ENCODE data around the gene MTO1.
A peak's percentile ranks its signal among the peaks of the same experiment; 100 is the strongest.
"Not testable (repeated sequence)": the region's sequence is repeated elsewhere in the genome, so short reads cannot be mapped to it uniquely, and the experiment has no call there.

The MTO1 gene, protein sequence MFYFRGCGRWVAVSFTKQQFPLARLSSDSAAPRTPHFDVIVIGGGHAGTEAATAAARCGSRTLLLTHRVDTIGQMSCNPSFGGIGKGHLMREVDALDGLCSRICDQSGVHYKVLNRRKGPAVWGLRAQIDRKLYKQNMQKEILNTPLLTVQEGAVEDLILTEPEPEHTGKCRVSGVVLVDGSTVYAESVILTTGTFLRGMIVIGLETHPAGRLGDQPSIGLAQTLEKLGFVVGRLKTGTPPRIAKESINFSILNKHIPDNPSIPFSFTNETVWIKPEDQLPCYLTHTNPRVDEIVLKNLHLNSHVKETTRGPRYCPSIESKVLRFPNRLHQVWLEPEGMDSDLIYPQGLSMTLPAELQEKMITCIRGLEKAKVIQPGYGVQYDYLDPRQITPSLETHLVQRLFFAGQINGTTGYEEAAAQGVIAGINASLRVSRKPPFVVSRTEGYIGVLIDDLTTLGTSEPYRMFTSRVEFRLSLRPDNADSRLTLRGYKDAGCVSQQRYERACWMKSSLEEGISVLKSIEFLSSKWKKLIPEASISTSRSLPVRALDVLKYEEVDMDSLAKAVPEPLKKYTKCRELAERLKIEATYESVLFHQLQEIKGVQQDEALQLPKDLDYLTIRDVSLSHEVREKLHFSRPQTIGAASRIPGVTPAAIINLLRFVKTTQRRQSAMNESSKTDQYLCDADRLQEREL

GRCh38 chr6:73461537-73462350 lies at the start of gene MTO1:
Gene MTO1 (plus strand): TSS chr6:73461737. CDS start chr6:73461855, 118 bp downstream.
- DNase-seq, result peak; percentile 73 to 74

DNA sequence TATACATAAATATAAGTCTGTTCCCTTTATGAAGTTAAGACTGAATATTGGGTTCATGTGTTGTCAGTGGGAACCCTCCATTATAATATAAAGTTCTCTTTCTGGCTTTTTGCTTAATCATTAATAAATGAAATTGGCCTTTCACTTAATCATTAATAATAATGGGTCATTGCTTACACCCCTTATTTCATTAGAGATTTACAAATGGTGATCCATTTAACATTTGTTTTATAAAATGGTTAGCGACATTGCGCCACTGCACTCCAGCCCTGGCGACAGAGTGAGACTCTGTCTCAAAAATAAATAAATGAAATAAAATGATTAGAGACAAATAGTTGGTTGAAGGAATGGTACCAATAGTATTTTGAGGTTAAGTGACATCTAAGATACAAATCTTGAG lies 48.4 kb upstream of the MTO1 start:
- DNase-seq, result no peak

DNA sequence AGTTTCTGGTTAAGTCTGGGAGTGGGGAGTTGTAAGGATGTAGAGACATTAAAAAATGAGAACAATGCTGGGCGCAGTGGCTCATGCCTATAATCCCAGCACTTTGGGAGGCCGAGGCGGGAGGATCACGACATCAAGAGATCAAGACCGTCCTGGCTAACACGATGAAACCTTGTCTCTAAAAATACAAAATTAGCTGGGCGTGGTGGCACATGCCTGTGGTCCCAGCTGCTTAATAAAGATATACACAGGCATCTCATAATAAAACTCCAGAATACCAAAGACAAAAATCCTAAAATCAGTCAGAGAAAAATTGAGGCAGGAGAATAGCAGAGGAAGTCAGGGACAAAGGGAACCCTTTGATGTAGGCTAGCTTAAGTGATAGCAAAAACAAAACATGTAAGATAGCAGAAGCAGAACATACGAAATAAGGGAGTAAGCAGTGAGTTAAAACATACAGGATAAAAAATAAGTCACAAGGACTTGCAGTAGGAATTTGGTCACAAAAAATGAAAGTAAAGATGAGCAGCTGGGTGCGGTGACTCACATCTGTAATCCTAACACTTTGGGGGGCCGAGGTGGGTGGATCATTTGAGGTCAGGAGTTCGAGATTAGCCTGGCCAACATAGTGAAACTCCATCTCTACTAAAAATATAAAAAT lies 43.3 kb upstream of the MTO1 start:
- no peak for DNase-seq

GRCh38 chr6:73421534-73421933 lies 40.0 kb upstream of the MTO1 start:
- DNase-seq, result no peak

DNA sequence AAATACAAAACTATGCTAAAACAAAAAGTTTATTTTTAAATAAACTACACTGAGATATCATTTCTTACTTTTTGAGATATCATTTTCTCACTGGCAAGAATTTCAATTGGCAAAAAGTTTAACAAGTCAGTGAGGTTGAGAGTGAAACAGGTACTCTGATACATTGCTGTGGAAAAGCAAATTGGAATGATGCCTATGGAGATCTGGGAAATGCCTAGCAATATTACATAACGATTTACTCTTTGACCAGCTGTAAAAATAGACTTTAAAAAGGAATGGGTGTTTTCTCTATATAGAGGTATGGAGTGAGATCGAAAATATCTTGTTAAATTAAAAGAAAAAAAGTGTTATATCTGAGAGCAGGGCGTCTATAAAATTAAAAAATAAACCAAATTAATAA lies 26.3 kb upstream of the MTO1 start:
- DNase-seq, result no peak

- no peak for DNase-seq
Observed at GRCh38 chr6:73443555-73443954, 18.0 kb upstream of the MTO1 start.

- peak; percentile 21 to 40 for DNase-seq
Observed at GRCh38 chr6:73451223-73452106, 10.1 kb upstream of the MTO1 start.

GRCh38 chr6:73452107-73452461 lies 9.5 kb upstream of the MTO1 start, which contains the start of gene CGAS:
Gene CGAS (minus strand): TSS chr6:73452297. CDS start chr6:73452181, 116 bp downstream.
- peak; percentile 72 to 74 for DNase-seq

DNA sequence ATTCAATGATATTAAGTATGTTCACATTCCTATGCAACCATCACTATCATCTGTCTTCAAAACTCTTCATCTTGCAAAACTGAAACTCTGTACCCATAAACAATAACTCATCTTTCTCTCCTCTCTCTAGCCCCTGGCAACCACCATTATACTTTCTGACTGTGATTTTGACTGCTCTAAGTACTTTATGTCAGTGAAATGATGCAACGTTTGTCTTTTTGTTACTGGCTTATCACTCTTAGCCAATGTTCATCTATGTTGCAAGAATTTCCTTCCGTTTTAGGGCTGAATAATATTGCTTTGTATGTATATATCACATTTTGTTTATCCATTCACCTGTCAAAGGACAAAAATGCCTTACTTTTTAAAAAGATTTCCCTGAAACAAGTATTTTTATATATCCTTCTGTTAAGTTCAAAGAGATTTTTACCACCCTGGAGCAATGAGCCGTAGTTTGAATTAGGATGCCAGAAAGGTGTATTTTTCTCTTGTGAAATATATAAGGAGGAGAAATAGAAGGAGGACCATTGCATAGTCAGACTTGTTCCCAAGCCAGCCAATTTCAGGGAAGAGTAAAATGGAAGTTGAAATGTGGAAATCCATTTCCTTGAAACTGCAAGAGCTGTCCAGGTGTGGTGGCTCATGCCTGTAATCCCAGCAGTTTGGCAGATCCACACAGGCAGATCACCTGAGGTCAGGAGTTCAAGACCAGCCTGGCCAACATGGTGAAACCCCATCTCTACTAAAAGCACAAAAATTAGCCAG lies 5.5 kb upstream of the MTO1 start:
- no peak for DNase-seq

GRCh38 chr6:73459474-73459873 lies 2.1 kb upstream of the MTO1 start:
- DNase-seq, result not testable (repeated sequence)

- DNase-seq, result no peak
Observed at GRCh38 chr6:73460056-73460455, 1.5 kb upstream of the MTO1 start.

GRCh38 chr6:73471686-73472290 lies 10.3 kb downstream of the MTO1 start:
- DNase-seq, result no peak

DNA sequence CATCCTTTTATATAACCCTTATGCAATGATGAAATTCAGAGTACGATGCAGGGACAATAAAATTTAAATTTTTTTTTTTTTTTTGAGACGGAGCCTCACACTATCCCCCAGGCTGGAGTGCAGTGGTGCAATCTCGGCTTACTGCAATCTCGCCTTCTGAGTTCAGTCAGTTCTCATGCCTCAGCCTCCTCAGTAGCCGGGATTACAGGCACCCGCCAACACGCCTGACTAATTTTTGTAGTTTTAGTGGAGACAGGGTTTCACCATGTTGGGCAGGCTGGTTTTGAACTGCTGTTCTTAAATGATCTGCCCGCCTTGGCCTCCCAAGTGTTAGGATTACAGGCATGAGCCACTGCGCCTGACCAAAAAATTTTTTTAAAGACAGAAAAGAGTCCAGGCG lies 15.2 kb downstream of the MTO1 start:
- DNase-seq, result no peak

DNA sequence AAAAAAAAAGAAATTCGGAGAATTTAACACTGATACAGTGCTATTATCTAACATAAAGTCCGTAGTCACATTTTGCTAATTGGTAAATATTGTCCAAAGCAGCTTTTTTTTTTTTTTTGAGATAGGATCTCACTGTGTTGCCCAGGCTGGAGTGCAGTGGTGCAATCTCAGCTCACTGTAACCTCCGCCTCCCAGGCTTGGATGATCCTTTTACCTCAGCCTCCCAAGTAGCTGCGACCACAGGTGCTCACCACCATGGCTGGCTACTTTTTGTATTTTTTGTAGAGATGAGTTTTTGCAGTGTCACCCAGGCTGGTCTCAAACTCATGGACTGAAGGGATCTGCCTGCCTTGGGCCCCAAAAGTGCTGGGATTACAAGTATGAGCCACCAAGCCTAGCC lies 15.9 kb downstream of the MTO1 start:
- no peak for DNase-seq

DNA sequence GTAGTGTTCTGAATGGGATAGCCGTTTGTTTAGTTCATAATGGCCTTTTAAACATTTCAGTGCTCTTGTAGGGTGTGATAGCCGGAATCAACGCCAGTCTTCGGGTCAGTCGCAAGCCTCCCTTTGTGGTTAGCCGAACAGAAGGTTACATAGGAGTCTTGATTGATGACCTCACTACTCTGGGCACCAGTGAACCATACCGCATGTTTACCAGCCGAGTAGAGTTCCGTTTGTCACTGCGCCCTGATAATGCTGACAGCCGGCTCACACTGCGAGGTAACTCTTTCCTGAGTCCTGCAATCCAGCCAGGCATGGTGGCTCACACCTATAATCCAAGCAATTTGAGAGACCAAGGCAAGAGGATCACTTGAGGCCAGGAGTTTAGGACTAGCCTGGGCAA lies 20.4 kb downstream of the MTO1 start:
- no peak for DNase-seq

GRCh38 chr6:73484438-73484837 lies 22.9 kb downstream of the MTO1 start:
- no peak for DNase-seq

GRCh38 chr6:73487473-73487872 lies 25.9 kb downstream of the MTO1 start:
- DNase-seq, result no peak

DNA sequence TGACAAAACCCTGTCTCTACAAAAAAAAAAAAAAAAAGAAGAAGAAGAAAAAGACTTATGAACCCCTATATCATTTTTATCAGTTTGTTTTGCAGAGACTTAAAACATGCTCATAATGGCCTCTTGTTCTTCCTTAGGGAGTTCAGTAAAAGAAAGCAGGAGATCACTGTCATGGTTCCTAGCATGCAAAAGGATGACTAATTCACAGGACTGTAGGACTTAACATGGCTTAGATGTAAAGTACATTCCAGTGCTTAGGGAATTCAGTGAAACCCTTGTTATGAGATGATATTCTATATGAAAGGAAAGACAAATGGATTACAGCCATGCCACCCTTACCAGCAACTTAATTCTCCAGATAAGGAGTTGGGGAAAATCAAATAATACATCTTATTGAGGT lies 29.8 kb downstream of the MTO1 start:
- DNase-seq, result no peak

DNA sequence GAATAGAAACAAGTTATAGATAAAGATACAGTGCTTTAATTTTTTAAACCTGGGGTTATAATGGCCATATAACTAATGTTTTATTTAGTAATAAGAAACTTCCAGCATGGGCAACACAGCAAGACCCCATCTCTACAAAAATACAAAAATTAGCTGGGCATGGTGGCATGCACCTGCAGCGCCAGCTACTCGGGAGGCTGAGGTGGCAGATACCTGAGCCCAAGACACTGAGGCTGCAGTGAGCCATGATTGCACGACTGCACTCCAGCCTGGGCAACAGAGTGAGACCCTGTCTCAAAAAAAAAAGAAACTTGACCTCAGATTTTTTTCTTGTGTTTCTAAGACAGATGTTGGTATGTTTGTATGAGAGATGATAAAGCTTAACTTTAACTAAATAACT lies 36.4 kb downstream of the MTO1 start:
- no peak for DNase-seq

DNA sequence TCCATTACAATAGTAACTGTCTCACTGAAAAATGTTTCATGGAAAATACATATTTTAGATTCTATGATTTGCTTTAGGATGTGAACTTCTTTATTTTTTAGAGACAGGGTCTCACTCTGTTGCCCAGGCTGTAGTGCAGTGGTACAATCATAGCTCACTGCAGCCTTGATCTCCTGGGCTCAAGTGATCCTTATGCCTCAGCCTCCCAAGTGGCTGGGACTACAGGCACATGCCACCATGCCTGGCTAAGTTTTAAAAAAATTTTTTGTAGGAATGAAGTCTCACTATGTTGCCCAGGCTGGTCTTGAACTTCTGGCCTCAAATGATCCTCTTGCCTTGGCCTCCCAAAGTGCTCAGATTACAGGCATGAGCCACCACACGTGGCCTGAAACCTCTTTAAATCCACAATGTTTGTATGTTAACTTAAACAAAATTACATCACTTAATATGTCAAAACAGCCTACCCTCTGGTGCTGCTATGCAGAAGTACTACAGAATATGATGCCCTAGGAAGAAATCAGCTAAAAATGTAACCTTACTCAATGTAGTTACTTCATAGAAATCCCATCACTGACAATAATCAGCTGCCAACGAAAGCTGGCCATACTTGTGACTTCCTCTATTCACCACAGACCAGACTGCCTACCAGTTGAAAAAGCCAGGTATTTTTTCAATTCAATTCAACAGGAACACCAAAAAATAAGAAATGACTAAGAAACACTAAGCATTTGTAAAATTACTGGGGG lies 41.7 kb downstream of the MTO1 start:
- DNase-seq, result no peak

Data from activated CD4-positive, alpha-beta T cell treated with anti-CD3 and anti-CD28 coated beads, Interleukin-2, amount 50 U/mL, for 4 hours (primary cell).